MG63 (cell line): ENCODE data around the gene GULP1. TPM values are rescaled to one million over a fixed set of nuclear protein-coding genes. Genes with fewer than 3 reads are reported as not detected.

Experiments used
- DNase-seq: peaks from one replicate; pipeline ENCODE4 v3.0.0-alpha.2; 2020
- H3K27me3 ChIP-seq: fragments of 250-450 bp; sonication (Bioruptor Pico); 2 replicates; pipeline ENCODE4 v1.5.1; 2020; ENCODE audit warnings: mild to moderate bottlenecking, moderate library complexity
- H3K36me3 ChIP-seq: fragments of 250-450 bp; sonication (Bioruptor Pico); 2 replicates; pipeline ENCODE4 v1.5.1; 2020; ENCODE audit warnings: mild to moderate bottlenecking, moderate library complexity
- H3K4me3 ChIP-seq: fragments of 250-450 bp; sonication (Bioruptor Pico); 2 replicates; pipeline ENCODE4 v1.5.1; 2020; ENCODE audit warnings: mild to moderate bottlenecking, moderate library complexity
- H3K9me3 ChIP-seq: fragments of 250-450 bp; sonication (Bioruptor Pico); 2 replicates; pipeline ENCODE4 v1.5.1; 2020; ENCODE audit warnings: mild to moderate bottlenecking, moderate library complexity
- total RNA-seq: library from RNA; depleted of rRNA; stranded (reverse); fragments of >200 nt; shearing (Covaris generic); gene quantifications from 2 replicates; pipeline ENCODE4 v1.2.3, GENCODE V29; 2014; ENCODE audit warnings: low replicate concordance; rRNA removed

Gene GULP1
- 14.6 and 102 TPM in 2 replicates for total RNA-seq

- H3K36me3 ChIP-seq = no peaks in the 10 kb centered on the region
- H3K9me3 ChIP-seq = no peaks in the 10 kb centered on the region
- DNase-seq = peak; percentile 79
- peak within 1 kb of the TSS; percentile 71 for H3K4me3 ChIP-seq
- no peaks in the 10 kb centered on the region for H3K27me3 ChIP-seq
Observed at GRCh38 chr2:188291617-188292347, at the start of gene GULP1. Gene GULP1, plus strand, starts transcription at chr2:188291874. Its CDS starts 185,829 bp downstream, at chr2:188477703.

DNA sequence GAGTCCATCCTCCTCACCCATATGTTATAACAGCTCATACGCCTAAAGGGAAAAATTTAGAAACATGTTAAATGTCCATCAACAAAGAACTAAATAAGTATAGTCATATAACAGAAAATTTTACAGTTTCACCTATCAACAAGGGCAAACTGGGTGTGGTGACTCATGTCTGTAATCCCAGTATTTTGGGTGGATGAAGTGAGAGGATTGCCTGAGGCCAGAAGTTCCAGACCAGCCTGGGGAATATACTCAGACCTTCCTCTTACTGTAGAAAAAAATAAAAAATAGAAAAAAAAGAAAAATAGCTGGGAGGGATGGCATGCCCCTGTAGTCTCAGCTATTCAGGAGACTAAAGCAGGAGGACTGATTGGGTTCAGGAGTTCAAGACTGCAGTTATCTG lies 48.3 kb upstream of the GULP1 start:
- no peaks in the 10 kb centered on the region for H3K27me3 ChIP-seq
- H3K4me3 ChIP-seq = no peak overlapping the region
- no peaks in the 10 kb centered on the region for H3K36me3 ChIP-seq
- DNase-seq = no peak
- no peaks in the 10 kb centered on the region for H3K9me3 ChIP-seq

- H3K27me3 ChIP-seq = no peaks in the 10 kb centered on the region
- DNase-seq = no peak
Observed at GRCh38 chr2:188244383-188244782, 47.3 kb upstream of the GULP1 start.

DNA sequence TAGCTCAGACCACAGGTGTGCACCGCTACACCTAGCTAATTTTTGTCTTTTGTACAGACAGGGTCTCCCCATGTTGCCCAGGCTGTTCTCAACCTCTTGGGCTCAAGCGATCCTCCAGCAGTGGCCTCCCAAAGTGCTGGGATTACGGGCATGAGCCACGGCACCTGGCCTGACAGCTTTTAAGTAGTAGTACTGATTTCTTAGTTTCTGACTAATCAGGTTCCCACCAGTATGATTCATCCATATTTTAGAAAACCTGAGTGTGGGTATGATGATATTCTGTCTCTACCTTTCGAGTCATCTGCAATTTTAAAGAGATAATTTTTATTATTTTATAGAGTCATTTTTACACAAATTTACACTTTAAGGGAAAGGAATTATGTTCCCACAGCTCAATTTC lies 46.4 kb upstream of the GULP1 start:
- H3K36me3 ChIP-seq = no peaks in the 10 kb centered on the region
- DNase-seq = no peak
- H3K4me3 ChIP-seq = no peak overlapping the region
- H3K9me3 ChIP-seq = no peaks in the 10 kb centered on the region; the same call in 1 of the 2 replicates
- H3K27me3 ChIP-seq = no peaks in the 10 kb centered on the region

More at GRCh38 chr2:188244383-188244782, 47.3 kb upstream of the GULP1 start:
- Histone ChIP-seq H3K36me3 (no peaks in the 10 kb centered on the region), H3K9me3 (no peaks in the 10 kb centered on the region), H3K4me3 (no peak overlapping the region)

DNA sequence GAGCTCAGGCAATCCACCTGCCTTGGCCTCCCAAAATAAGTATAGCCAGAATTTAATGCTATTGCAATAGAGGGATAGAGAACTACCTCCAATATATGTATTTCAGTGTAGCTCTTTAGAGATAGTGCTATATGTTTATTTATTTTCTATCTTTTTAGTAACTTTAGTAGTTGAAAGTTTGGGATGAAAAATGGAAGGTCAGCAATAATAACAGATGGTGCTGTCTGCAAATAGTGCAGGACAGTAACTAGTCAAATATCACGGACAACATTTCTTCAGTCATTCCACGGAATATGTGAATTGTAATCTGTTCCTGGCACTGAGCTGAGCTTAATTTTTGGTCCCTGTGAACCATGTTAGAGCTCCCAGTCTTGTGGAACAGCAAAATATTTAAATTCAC lies 43.2 kb upstream of the GULP1 start:
- Histone ChIP-seq H3K27me3 (no peaks in the 10 kb centered on the region), H3K36me3 (no peaks in the 10 kb centered on the region), H3K4me3 (no peak overlapping the region), H3K9me3 (no peaks in the 10 kb centered on the region; the same call in 1 of the 2 replicates)
- no peak for DNase-seq

GRCh38 chr2:188251034-188251433 lies 40.6 kb upstream of the GULP1 start:
- Histone ChIP-seq H3K4me3 (no peak overlapping the region), H3K27me3 (no peaks in the 10 kb centered on the region), H3K36me3 (no peaks in the 10 kb centered on the region), H3K9me3 (no peaks in the 10 kb centered on the region; the same call in 1 of the 2 replicates)
- no peak for DNase-seq

GRCh38 chr2:188256420-188256819 lies 35.3 kb upstream of the GULP1 start:
- no peaks in the 10 kb centered on the region for H3K27me3 ChIP-seq
- DNase-seq = no peak
- no peak overlapping the region for H3K4me3 ChIP-seq
- no peaks in the 10 kb centered on the region for H3K9me3 ChIP-seq
- H3K36me3 ChIP-seq = no peaks in the 10 kb centered on the region

DNA sequence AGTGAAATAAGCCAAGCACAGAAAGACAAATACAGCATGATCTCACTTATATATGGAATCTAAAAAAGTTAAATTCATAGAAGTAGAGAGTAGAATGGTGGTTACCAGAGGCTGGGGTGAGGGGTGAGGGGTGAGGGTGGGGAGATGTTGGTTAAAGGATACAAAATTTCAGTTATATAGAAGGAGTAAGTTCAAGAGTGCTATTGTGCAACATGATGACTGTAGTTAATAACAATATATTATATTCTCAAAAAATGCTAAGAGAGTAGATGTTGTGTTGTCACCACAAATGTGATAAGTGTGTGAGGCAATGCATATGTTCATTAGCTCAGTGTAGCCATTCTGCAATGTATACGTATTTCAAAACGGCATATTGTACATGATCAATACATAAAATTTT lies 26.4 kb upstream of the GULP1 start:
- no peaks in the 10 kb centered on the region for H3K36me3 ChIP-seq
- H3K4me3 ChIP-seq = no peak overlapping the region
- H3K9me3 ChIP-seq = peaks cover 2% of the 10 kb centered on the region; the same call in 1 of the 2 replicates
- no peaks in the 10 kb centered on the region for H3K27me3 ChIP-seq
- DNase-seq = no peak

DNA sequence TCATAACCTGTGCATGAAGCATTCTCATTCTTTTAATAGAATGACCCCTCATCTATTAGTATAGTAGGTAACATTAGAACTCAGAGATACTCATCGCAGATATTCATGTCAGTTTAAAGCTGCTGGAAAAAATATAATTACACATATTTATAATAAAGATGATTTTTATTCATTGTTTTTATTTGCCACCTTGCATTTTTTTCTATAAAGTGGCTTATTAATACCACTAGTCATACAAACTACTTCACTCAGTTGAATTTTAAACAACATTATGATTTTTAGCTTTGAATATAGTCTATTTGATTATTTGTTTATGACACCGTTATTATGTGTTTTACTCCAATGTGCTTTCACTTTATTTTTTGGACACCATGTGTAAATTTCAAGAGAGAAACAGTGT lies 23.9 kb upstream of the GULP1 start:
- Histone ChIP-seq H3K36me3 (no peaks in the 10 kb centered on the region), H3K4me3 (no peak overlapping the region), H3K27me3 (no peaks in the 10 kb centered on the region), H3K9me3 (peaks cover 5% of the 10 kb centered on the region; the same call in 1 of the 2 replicates)
- DNase-seq = no peak

DNA sequence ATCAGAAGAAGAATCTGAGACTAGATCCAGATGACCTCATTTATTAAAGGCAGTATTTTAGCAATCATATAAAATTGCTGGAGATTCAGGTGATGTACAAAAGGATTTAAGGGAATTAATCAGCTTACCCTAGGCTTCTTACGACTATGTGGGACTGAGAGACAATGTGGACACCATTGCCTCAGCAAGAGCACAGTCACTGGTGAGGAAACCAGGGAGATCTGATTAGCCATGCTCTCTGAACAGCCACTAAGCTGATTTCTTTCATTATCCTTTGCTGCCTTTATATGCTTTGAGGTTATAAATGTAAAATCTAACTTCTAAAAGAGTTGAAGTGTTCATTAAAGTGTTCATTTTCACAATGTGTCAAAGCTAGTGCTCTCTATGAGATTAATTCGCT lies 22.7 kb upstream of the GULP1 start:
- Histone ChIP-seq H3K9me3 (peaks cover 5% of the 10 kb centered on the region; the same call in 1 of the 2 replicates), H3K36me3 (no peaks in the 10 kb centered on the region), H3K4me3 (no peak overlapping the region), H3K27me3 (no peaks in the 10 kb centered on the region)
- no peak for DNase-seq

GRCh38 chr2:188272121-188272520 lies 19.6 kb upstream of the GULP1 start:
- no peaks in the 10 kb centered on the region for H3K27me3 ChIP-seq
- DNase-seq = no peak
- no peak overlapping the region for H3K4me3 ChIP-seq
- H3K9me3 ChIP-seq = peaks cover 5% of the 10 kb centered on the region; the same call in 1 of the 2 replicates
- H3K36me3 ChIP-seq = no peaks in the 10 kb centered on the region

DNA sequence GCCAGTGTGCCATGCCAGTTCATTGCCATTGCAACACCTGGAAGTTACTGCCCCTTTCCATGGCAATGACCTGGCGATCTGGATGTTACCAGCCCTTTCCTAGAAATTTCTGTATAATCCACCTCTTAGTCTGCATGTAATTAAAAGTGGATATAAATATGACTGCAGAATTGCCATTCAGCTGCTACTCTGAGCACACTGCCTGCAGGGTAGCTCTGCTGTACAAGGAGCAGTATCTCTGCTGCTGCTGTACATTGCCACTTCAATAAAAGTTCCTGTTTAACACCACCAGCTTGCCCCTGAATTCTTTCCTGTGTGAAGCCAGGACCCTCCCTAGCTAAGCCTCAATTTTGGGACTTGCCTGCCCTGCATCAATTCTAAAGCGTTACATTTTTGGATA lies 17.4 kb upstream of the GULP1 start:
- Histone ChIP-seq H3K9me3 (0 out of 2 replicates have a peak, but pooled peaks cover 4% of the 10 kb centered on the region), H3K36me3 (no peaks in the 10 kb centered on the region), H3K27me3 (no peaks in the 10 kb centered on the region), H3K4me3 (no peak overlapping the region)
- no peak for DNase-seq

DNA sequence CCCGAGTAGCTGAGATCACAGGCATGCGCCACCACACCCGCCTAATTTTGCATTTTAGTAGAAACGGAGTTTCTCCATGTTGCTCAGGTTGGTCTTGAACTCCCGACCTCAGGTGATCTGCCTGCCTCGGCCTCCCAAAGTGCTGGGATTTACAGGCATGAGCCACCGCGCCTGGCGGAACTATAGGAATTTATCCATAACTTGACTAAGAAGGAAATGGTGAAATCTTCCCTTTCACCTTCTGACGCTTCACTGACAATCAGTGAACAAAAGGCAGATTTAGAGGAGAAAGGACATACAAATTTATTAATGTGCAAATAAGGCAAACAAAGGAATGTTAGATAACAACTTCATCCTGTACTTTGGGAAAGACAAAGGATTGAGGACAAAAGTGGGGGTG lies 15.4 kb upstream of the GULP1 start:
- no peak for DNase-seq
- Histone ChIP-seq H3K36me3 (no peaks in the 10 kb centered on the region), H3K4me3 (no peak overlapping the region), H3K9me3 (0 out of 2 replicates have a peak, but pooled peaks cover 2% of the 10 kb centered on the region), H3K27me3 (no peaks in the 10 kb centered on the region)

GRCh38 chr2:188277786-188278185 lies 13.9 kb upstream of the GULP1 start:
- Histone ChIP-seq H3K27me3 (no peaks in the 10 kb centered on the region), H3K4me3 (no peak overlapping the region), H3K9me3 (peaks cover 4% of the 10 kb centered on the region; the same call in 1 of the 2 replicates), H3K36me3 (no peaks in the 10 kb centered on the region)
- no peak for DNase-seq

GRCh38 chr2:188278388-188279092 lies 13.1 kb upstream of the GULP1 start:
- no peaks in the 10 kb centered on the region for H3K36me3 ChIP-seq
- no peak overlapping the region for H3K4me3 ChIP-seq
- H3K27me3 ChIP-seq = no peaks in the 10 kb centered on the region
- H3K9me3 ChIP-seq = peaks cover 7% of the 10 kb centered on the region
- no peak for DNase-seq

DNA sequence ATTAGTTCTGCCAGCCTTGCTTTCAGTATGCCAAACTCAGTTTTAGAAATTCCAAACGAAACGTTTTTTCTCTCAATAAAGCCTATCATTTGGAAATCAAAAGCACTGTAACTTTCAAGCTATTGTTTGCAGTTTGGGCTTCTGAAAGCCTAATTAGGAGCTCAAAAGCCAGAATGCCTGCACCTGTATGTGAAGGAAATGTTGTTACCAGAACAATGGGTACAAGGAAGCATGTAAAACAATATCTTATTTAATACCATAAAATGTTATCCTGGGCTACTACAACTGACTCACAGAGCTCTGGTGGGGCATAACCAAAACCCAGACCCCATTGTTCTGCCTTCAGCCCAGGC lies 12.6 kb upstream of the GULP1 start:
- H3K9me3 ChIP-seq = peaks cover 7% of the 10 kb centered on the region
- no peaks in the 10 kb centered on the region for H3K36me3 ChIP-seq
- H3K27me3 ChIP-seq = no peaks in the 10 kb centered on the region
- no peak overlapping the region for H3K4me3 ChIP-seq
- DNase-seq = no peak

DNA sequence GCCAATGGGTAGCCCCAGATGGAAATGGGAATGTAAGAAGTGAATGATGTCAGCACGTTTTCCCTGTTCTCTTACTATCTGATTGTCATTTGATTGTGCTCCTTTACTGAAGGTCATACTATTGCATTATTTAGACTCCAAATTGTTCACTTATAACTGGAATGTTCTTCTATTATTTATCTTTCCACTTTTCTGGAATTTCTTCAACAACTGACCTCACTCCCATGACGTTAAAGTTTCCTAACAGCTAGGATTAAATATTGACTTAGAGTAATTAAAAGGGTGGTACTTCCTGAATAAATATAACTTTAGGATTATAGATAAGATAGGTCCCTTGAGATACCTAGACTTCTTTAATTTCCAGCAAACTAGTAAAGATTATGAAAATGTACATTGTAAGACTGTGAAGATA lies 10.9 kb upstream of the GULP1 start:
- DNase-seq = no peak
- Histone ChIP-seq H3K27me3 (no peaks in the 10 kb centered on the region), H3K36me3 (no peaks in the 10 kb centered on the region), H3K9me3 (peaks cover 7% of the 10 kb centered on the region), H3K4me3 (no peak overlapping the region)

GRCh38 chr2:188282907-188283306 lies 8.8 kb upstream of the GULP1 start:
- Histone ChIP-seq H3K36me3 (no peaks in the 10 kb centered on the region), H3K4me3 (no peak overlapping the region), H3K9me3 (peaks cover 7% of the 10 kb centered on the region), H3K27me3 (no peaks in the 10 kb centered on the region)
- DNase-seq = no peak
